HG02852 (cell line): Measurements from ENCODE around the gene RNF17.
A peak's percentile ranks its signal among the peaks of the same experiment; 100 is the strongest.

ENCODE experiments used
- ATAC-seq: cut with Tn5 transposase; IDR thresholded peaks from one replicate; pipeline ENCODE4 v1.9.1; 2021; ENCODE audit warnings: mild to moderate bottlenecking, moderate library complexity; ENCODE audit not compliant: unreplicated experiment

RNF17 gene

GRCh38 chr13:24858953-24859352, 95.0 kb downstream of the RNF17 start:
- ATAC-seq: no peak

- no peak for ATAC-seq
Observed at GRCh38 chr13:24860770-24861169, 96.8 kb downstream of the RNF17 start.

GRCh38 chr13:24861617-24862362, 97.8 kb downstream of the RNF17 start:
- no peak for ATAC-seq

- no peak for ATAC-seq
Observed at GRCh38 chr13:24863748-24864540, 100.0 kb downstream of the RNF17 start.

- no peak for ATAC-seq
Observed at GRCh38 chr13:24864579-24864978, 100.6 kb downstream of the RNF17 start.

GRCh38 chr13:24865163-24865953, 101.4 kb downstream of the RNF17 start:
- no peak for ATAC-seq

GRCh38 chr13:24866488-24866887, 102.5 kb downstream of the RNF17 start:
- ATAC-seq: no peak

GRCh38 chr13:24868874-24869273, 104.9 kb downstream of the RNF17 start:
- ATAC-seq: no peak

- ATAC-seq: no peak
Observed at GRCh38 chr13:24870380-24870760, 106.4 kb downstream of the RNF17 start.

GRCh38 chr13:24875566-24875965, 111.6 kb downstream of the RNF17 start:
- no peak for ATAC-seq

GRCh38 chr13:24877531-24877930, 113.6 kb downstream of the RNF17 start:
- no peak for ATAC-seq

- no peak for ATAC-seq
Observed at GRCh38 chr13:24878340-24878739, 114.4 kb downstream of the RNF17 start.

GRCh38 chr13:24882665-24883064, 118.7 kb downstream of the RNF17 start:
- no peak for ATAC-seq

- no peak for ATAC-seq
Observed at GRCh38 chr13:24887759-24888158, 123.8 kb downstream of the RNF17 start.

GRCh38 chr13:24888291-24888931, 124.4 kb downstream of the RNF17 start:
- ATAC-seq: peak; percentile 59

- no peak for ATAC-seq
Observed at GRCh38 chr13:24890256-24890655, 126.3 kb downstream of the RNF17 start.

GRCh38 chr13:24891476-24892108, 127.6 kb downstream of the RNF17 start:
- no peak for ATAC-seq

GRCh38 chr13:24892829-24893228, 128.9 kb downstream of the RNF17 start:
- no peak for ATAC-seq

GRCh38 chr13:24893863-24894262, 129.9 kb downstream of the RNF17 start:
- ATAC-seq: no peak

- no peak for ATAC-seq
Observed at GRCh38 chr13:24894277-24894971, 130.5 kb downstream of the RNF17 start.
